NCI-H2227 treated with DMSO at 0.1 percent for 48 hours (cell line): ENCODE results near the gene IL17D.
"Not testable (repeated sequence)": the region's sequence is repeated elsewhere in the genome, so short reads cannot be mapped to it uniquely, and the experiment has no call there.

ENCODE experiments used
- DNase-seq: peaks from one replicate; lab custom pipeline; 2025; lab: John Stamatoyannopoulos, UW

Gene IL17D

GRCh38 chr13:20719783-20720182, 16.3 kb downstream of the IL17D start:
- DNase-seq, result no peak

GRCh38 chr13:20720499-20720898, 17.0 kb downstream of the IL17D start:
- DNase-seq, result no peak

GRCh38 chr13:20721058-20721453, 17.6 kb downstream of the IL17D start:
- no peak for DNase-seq

GRCh38 chr13:20721454-20722357, 18.2 kb downstream of the IL17D start:
- no peak for DNase-seq

- DNase-seq, result no peak
These were observed 24.4 kb downstream of the IL17D start for GRCh38 chr13:20727856-20728255.

GRCh38 chr13:20728579-20729311, 25.2 kb downstream of the IL17D start:
- no peak for DNase-seq

- DNase-seq, result no peak
These were observed 26.4 kb downstream of the IL17D start for GRCh38 chr13:20729633-20730585.

- no peak for DNase-seq
These were observed 35.1 kb downstream of the IL17D start for GRCh38 chr13:20738616-20739015.

GRCh38 chr13:20740021-20740420, 36.5 kb downstream of the IL17D start:
- no peak for DNase-seq

- DNase-seq, result not testable (repeated sequence)
These were observed 40.4 kb downstream of the IL17D start for GRCh38 chr13:20743830-20744404.

GRCh38 chr13:20749377-20749776, 45.9 kb downstream of the IL17D start:
- DNase-seq, result no peak

GRCh38 chr13:20754009-20754408, 50.5 kb downstream of the IL17D start:
- DNase-seq, result no peak

- no peak for DNase-seq
These were observed 57.4 kb downstream of the IL17D start for GRCh38 chr13:20760872-20761271.

GRCh38 chr13:20767309-20767943, 63.9 kb downstream of the IL17D start:
- DNase-seq, result no peak

- DNase-seq, result no peak
These were observed 65.6 kb downstream of the IL17D start for GRCh38 chr13:20769091-20769490.

- no peak for DNase-seq
These were observed 66.3 kb downstream of the IL17D start for GRCh38 chr13:20769834-20770233.
